K562 (cell line): ENCODE data around the gene FGF21. TPM values are rescaled to one million over a fixed set of nuclear protein-coding genes. Genes with fewer than 3 reads are reported as not detected.

ENCODE experiments used
- CBX8 ChIP-seq: fragments of 200-600 bp; sonication (generic); IDR thresholded peaks from 2 replicates; pipeline ENCODE4 v1.6.1; 2012; ENCODE audit warnings: borderline replicate concordance, mixed run types, low read depth, mild to moderate bottlenecking, moderate library complexity, mixed read lengths, low read length, control low read depth, inconsistent platforms; ENCODE audit not compliant: poor library complexity, severe bottlenecking; ENCODE audit errors: extremely low read depth
- ERF ChIP-seq: fragments of 450-650 bp; formaldehyde crosslinking; IDR thresholded peaks from 2 replicates; pipeline ENCODE4 v1.4.0; 2020; ENCODE audit warnings: mild to moderate bottlenecking, mixed read lengths
- HNRNPLL ChIP-seq: fragments of 200-400 bp; formaldehyde crosslinking; IDR thresholded peaks from 2 replicates; pipeline ENCODE4 v1.6.1; 2017; ENCODE audit warnings: low read length, low read depth, mild to moderate bottlenecking; ENCODE audit not compliant: poor library complexity, severe bottlenecking
- MBD2 ChIP-seq: sonication (generic); IDR thresholded peaks from 2 replicates; pipeline ENCODE4 v1.6.1; 2016; ENCODE audit warnings: low read depth, borderline replicate concordance
- MEF2A ChIP-seq: IDR thresholded peaks from 2 replicates; pipeline ENCODE4 v1.6.1; 2011; ENCODE audit warnings: low read depth, mild to moderate bottlenecking, low read length, moderate library complexity; ENCODE audit not compliant: control insufficient read depth
- PTRF ChIP-seq: fragments of 450-650 bp; IDR thresholded peaks from 2 replicates; pipeline ENCODE4 v1.6.1; 2016; ENCODE audit warnings: mild to moderate bottlenecking, missing genetic modification characterization, missing compliant biosample characterization
- SAP30 ChIP-seq: fragments of 200-600 bp; sonication (generic); IDR thresholded peaks from 2 replicates; pipeline ENCODE4 v1.6.1; 2012; ENCODE audit warnings: borderline replicate concordance, low read depth, mild to moderate bottlenecking, moderate library complexity, low read length, control low read depth, inconsistent platforms; ENCODE audit not compliant: insufficient read depth, poor library complexity, severe bottlenecking
- SLC30A9 ChIP-seq: fragments of 250-450 bp; sonication (Bioruptor Pico); IDR thresholded peaks from 2 replicates; pipeline ENCODE4 v1.8.0; 2022; ENCODE audit warnings: mild to moderate bottlenecking, moderate library complexity
- SMARCE1 ChIP-seq: fragments of 450-650 bp; IDR thresholded peaks from 2 replicates; pipeline ENCODE4 v1.7.1; 2016; ENCODE audit warnings: mild to moderate bottlenecking
- TAF9B ChIP-seq: fragments of 450-650 bp; IDR thresholded peaks from 2 replicates; pipeline ENCODE4 v1.6.1; 2018; ENCODE audit warnings: mild to moderate bottlenecking; ENCODE audit not compliant: partially characterized antibody
- ZNF175 ChIP-seq: fragments of 200-800 bp; sonication (Bioruptor generic); IDR thresholded peaks from 2 replicates; pipeline ENCODE4 v1.6.1; 2016; ENCODE audit warnings: low read depth, mild to moderate bottlenecking, missing genetic modification characterization, missing compliant biosample characterization
- ZNF263 ChIP-seq: sonication (generic); formaldehyde crosslinking; IDR thresholded peaks from 2 replicates; pipeline ENCODE4 v1.8.0; 2022; ENCODE audit warnings: mild to moderate bottlenecking, missing genetic modification reagents, borderline replicate concordance
- polyA plus RNA-seq, 8 experiments: library from polyadenylated mRNA; depleted of rRNA in 4 of 8; stranded (reverse) in 5 of 8; unstranded in 3 of 8; fragments of >200 nt; fragmentation: Nextera tagmentation in 2 of 8; fragmentation: Illumina TruSeq in 1 of 8; extraction: Ambion mirVana in 2 of 8; extraction: Trizol in 1 of 8; gene quantifications; 2 replicates each; pipeline versions ENCODE4 v1.2.1 to v1.2.3, GENCODE V29; 2011 to 2014; ENCODE audit warnings: inconsistent platforms in 1 of 8, missing spikeins in 1 of 8
- total RNA-seq, 7 experiments: library from RNA; depleted of rRNA in 6 of 7; stranded (reverse); fragments of >200 nt in 6 of 7; fragmentation: Illumina TruSeq in 2 of 7; extraction: Trizol in 2 of 7; gene quantifications; 2 replicates each; pipeline versions ENCODE4 v1.2.1 to v1.2.3, GENCODE V29; 2011 to 2021; ENCODE audit warnings: low replicate concordance in 1 of 7
- TF ChIP-seq, protein P1 (sequence below): sonication (generic); formaldehyde crosslinking; IDR thresholded peaks from 2 replicates; pipeline ENCODE4 v1.8.1; 2023; ENCODE audit warnings: mild to moderate bottlenecking, missing genetic modification reagents, moderate library complexity
- TF ChIP-seq, protein P2 (sequence below): fragments of 150-350 bp; conservative IDR thresholded peaks from 2 replicates; pipeline ENCODE4 v1.6.1; 2014; ENCODE audit warnings: low read length
- TF ChIP-seq, protein P3 (sequence below): fragments of 450-650 bp; IDR thresholded peaks from 2 replicates; pipeline ENCODE4 v1.6.1; 2016; ENCODE audit warnings: low read depth, mild to moderate bottlenecking, moderate library complexity
- TF ChIP-seq, protein P4 (sequence below): fragments of 250-450 bp; sonication (Bioruptor Pico); IDR thresholded peaks from 2 replicates; pipeline ENCODE4 v1.4.0; 2020
- TF ChIP-seq, protein P5 (sequence below): fragments of 450-650 bp; formaldehyde crosslinking; IDR thresholded peaks from 2 replicates; pipeline ENCODE4 v1.4.0; 2022; ENCODE audit warnings: mild to moderate bottlenecking, moderate library complexity
- TF ChIP-seq, protein P6 (sequence below): IDR thresholded peaks from 2 replicates; pipeline ENCODE4 v1.6.1; 2016; ENCODE audit warnings: missing genetic modification characterization, missing compliant biosample characterization

FGF21 gene
- total and polyA plus RNA-seq, 9 of the 15 experiments (the other 6 are each of a cell fraction or from before 2014, with no cell fraction given), result 0.04 to 0.77 (median 0.09) TPM; not detected in 6

DNA sequence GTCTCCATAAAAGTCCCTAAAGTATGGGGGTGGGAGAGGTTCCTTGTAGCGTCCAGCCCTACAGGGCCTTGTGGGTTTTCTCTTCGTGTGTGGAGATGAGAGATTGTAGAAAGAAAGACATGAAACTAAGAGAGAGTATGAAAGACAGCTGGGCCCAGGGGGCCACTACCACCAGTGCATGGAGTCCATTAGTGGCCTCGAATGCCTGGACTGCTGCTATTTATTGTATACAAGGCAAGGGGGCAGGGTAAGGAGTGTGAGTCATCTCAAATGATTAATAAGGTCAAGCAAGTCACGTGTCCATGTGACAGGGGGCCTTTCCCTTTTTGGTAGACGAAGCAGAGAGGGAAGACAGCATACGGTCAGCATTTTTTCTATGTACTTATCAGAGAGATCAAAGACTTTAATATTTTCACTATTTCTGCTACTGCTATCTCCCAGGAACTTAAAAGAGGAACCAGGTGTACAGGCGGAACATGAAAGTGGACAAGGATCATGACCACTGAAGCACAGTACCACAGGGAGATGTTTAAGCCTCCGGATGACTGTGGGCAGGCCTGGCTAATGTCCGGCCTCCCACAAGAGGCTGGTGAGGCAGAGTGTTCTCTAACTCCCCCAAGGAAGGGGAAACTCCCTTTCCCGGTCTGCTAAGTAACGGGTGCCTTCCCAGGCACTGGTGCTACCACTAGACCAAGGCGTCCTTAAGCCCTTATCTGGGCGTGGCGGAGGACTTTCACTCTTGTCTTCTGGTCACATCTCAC lies 25.5 kb downstream of the FGF21 start (continued):
- TF ChIP-seq, protein P1, sequence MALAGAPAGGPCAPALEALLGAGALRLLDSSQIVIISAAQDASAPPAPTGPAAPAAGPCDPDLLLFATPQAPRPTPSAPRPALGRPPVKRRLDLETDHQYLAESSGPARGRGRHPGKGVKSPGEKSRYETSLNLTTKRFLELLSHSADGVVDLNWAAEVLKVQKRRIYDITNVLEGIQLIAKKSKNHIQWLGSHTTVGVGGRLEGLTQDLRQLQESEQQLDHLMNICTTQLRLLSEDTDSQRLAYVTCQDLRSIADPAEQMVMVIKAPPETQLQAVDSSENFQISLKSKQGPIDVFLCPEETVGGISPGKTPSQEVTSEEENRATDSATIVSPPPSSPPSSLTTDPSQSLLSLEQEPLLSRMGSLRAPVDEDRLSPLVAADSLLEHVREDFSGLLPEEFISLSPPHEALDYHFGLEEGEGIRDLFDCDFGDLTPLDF (CRISPR knock-in tag), result no peak
- TF ChIP-seq, protein P2, sequence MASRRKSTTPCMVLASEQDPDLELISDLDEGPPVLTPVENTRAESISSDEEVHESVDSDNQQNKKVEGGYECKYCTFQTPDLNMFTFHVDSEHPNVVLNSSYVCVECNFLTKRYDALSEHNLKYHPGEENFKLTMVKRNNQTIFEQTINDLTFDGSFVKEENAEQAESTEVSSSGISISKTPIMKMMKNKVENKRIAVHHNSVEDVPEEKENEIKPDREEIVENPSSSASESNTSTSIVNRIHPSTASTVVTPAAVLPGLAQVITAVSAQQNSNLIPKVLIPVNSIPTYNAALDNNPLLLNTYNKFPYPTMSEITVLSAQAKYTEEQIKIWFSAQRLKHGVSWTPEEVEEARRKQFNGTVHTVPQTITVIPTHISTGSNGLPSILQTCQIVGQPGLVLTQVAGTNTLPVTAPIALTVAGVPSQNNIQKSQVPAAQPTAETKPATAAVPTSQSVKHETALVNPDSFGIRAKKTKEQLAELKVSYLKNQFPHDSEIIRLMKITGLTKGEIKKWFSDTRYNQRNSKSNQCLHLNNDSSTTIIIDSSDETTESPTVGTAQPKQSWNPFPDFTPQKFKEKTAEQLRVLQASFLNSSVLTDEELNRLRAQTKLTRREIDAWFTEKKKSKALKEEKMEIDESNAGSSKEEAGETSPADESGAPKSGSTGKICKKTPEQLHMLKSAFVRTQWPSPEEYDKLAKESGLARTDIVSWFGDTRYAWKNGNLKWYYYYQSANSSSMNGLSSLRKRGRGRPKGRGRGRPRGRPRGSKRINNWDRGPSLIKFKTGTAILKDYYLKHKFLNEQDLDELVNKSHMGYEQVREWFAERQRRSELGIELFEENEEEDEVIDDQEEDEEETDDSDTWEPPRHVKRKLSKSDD, result no peak
- TF ChIP-seq ZNF263 (CRISPR knock-in tag), result peak; percentile 58; the same call in 1 of the 2 replicates
- no peak for TF ChIP-seq TAF9B
- no peak for TF ChIP-seq MEF2A
- TF ChIP-seq, protein P3, sequence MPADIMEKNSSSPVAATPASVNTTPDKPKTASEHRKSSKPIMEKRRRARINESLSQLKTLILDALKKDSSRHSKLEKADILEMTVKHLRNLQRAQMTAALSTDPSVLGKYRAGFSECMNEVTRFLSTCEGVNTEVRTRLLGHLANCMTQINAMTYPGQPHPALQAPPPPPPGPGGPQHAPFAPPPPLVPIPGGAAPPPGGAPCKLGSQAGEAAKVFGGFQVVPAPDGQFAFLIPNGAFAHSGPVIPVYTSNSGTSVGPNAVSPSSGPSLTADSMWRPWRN, result no peak
- TF ChIP-seq, protein P4, sequence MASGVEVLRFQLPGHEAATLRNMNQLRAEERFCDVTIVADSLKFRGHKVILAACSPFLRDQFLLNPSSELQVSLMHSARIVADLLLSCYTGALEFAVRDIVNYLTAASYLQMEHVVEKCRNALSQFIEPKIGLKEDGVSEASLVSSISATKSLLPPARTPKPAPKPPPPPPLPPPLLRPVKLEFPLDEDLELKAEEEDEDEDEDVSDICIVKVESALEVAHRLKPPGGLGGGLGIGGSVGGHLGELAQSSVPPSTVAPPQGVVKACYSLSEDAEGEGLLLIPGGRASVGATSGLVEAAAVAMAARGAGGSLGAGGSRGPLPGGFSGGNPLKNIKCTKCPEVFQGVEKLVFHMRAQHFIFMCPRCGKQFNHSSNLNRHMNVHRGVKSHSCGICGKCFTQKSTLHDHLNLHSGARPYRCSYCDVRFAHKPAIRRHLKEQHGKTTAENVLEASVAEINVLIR, result no peak
- no peak for TF ChIP-seq HNRNPLL
- no peak for TF ChIP-seq SLC30A9 (CRISPR knock-in tag)
- peak; percentile 41; the same call in 1 of the 2 replicates for TF ChIP-seq MBD2
- TF ChIP-seq SMARCE1, result peak; percentile 76
- no peak for TF ChIP-seq ERF (CRISPR knock-in tag)
- no peak for TF ChIP-seq PTRF (tag)
- TF ChIP-seq SAP30, result no peak
- TF ChIP-seq ZNF175 (CRISPR knock-in tag), result no peak
- TF ChIP-seq, protein P5, sequence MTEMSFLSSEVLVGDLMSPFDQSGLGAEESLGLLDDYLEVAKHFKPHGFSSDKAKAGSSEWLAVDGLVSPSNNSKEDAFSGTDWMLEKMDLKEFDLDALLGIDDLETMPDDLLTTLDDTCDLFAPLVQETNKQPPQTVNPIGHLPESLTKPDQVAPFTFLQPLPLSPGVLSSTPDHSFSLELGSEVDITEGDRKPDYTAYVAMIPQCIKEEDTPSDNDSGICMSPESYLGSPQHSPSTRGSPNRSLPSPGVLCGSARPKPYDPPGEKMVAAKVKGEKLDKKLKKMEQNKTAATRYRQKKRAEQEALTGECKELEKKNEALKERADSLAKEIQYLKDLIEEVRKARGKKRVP, result no peak
- no peak for TF ChIP-seq CBX8
- TF ChIP-seq, protein P6, sequence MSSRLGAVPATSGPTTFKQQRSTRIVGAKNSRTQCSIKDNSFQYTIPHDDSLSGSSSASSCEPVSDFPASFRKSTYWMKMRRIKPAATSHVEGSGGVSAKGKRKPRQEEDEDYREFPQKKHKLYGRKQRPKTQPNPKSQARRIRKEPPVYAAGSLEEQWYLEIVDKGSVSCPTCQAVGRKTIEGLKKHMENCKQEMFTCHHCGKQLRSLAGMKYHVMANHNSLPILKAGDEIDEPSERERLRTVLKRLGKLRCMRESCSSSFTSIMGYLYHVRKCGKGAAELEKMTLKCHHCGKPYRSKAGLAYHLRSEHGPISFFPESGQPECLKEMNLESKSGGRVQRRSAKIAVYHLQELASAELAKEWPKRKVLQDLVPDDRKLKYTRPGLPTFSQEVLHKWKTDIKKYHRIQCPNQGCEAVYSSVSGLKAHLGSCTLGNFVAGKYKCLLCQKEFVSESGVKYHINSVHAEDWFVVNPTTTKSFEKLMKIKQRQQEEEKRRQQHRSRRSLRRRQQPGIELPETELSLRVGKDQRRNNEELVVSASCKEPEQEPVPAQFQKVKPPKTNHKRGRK (tag), result no peak
